HUES64 (cell line): ENCODE measurements around the gene CCDC71. TPM values are rescaled to one million over a fixed set of nuclear protein-coding genes. Genes with fewer than 3 reads are reported as not detected.

Experiments
- H3K27ac ChIP-seq: 2 replicates; pipeline ENCODE4 v1.7.0; 2013; ENCODE audit warnings: low read depth, low read length, inconsistent platforms
- H3K27me3 ChIP-seq: 2 replicates; pipeline ENCODE4 v1.6.1; 2013; ENCODE audit warnings: mild to moderate bottlenecking, low read length; ENCODE audit not compliant: insufficient read depth
- H3K36me3 ChIP-seq: 2 replicates; pipeline ENCODE4 v1.6.1; 2013; ENCODE audit warnings: mild to moderate bottlenecking, low read length; ENCODE audit not compliant: insufficient read depth
- H3K4me1 ChIP-seq: 2 replicates; pipeline ENCODE4 v1.6.1; 2013; ENCODE audit warnings: mild to moderate bottlenecking, low read length, moderate library complexity; ENCODE audit not compliant: insufficient read depth
- H3K4me3 ChIP-seq: 2 replicates; pipeline ENCODE4 v1.5.1; 2013; ENCODE audit warnings: mild to moderate bottlenecking, low read length, moderate library complexity
- H3K9ac ChIP-seq: 2 replicates; pipeline ENCODE4 v1.6.1; 2013; ENCODE audit warnings: mild to moderate bottlenecking, low read depth, low read length
- H3K9me3 ChIP-seq: 2 replicates; pipeline ENCODE4 v1.6.1; 2013; ENCODE audit warnings: low read depth, low read length; ENCODE audit not compliant: insufficient read depth
- WGBS: fragments of 150-250, 120-280 bp; methylation state at CpG from one replicate; pipeline ENCODE4 v1.1.7; 2013; ENCODE audit warnings: missing lambda C conversion rate; 5-methylcytosine and 5-hydroxymethylcytosine counted together
- polyA plus RNA-seq, 2 experiments: library from polyadenylated mRNA; stranded (reverse); fragments of 50-300 nt; gene quantifications; one replicate each; pipeline ENCODE4 v1.2.3, GENCODE V29; 2013

Gene CCDC71
- 27.0 TPM for polyA plus RNA-seq (2013, experiment 1 of 2)
- polyA plus RNA-seq (2013, experiment 2 of 2): 29.1 TPM

DNA sequence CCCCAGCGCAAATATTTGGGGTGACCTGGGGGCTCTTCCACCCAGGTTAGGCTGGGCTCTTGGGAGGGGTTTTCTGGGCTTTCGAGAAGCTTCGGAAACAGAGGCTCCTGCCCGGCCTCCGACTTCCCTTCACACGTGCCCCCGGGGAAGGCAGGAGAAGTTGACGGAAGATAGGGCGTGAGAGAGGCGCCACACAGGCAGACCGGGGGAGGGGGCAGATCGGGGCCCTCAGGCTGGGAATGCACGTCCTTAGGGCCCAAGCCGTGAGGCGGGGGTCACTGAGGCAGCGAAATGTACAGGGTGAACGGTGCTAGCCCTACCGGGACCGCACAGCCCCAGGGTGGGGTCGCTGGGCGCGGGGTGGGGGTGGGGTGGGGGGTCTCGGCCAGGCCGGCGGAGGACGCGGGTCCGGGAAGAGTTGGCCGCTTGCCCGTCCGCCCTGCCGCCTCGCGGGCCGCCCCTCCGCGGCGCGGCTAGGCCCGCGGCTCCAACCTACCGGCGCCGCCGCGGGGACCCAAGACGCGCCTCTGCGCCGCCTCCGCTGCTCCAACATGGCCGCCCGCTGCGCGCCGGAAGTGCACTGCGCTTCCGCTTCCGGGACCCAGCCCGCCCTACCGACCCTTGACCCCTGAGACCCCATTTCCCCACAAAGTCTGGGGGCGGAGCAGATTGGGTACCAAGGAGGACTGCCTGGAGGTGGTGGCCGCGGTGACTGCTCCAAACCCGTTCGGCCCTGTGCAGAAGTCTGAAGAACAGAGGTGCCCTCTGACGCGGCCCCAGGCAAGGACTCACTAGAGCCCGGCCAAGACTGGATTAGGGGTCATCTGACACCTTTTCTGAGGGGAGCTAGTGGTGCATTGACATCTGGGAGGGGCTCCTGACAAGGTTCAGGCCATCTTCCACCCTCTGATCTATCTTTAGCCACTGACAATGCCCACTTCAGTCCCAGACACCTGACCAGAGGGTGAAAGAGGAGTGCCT is at the start of gene CCDC71:
Gene CCDC71, minus strand, starts transcription at position 561 of the 981 bp plus-strand sequence. CDS start 2,123 bp downstream, outside the sequence.
- Histone ChIP-seq H3K27ac (peak within 1 kb of the TSS; percentile 76), H3K4me1 (peaks cover 7% of the 10 kb centered on the region), H3K36me3 (peaks cover 28% of the 10 kb centered on the region), H3K9me3 (0 out of 2 replicates have a peak, but pooled peaks cover 3% of the 10 kb centered on the region), H3K9ac (peak within 1 kb of the TSS; percentile 93), H3K27me3 (peaks cover 11% of the 10 kb centered on the region), H3K4me3 (peak within 1 kb of the TSS; percentile 99)
- 3% methylated on average over 69 of the region's 69 CpGs for WGBS

GRCh38 chr3:49213998-49214397 is 47.9 kb upstream of the CCDC71 start:
- Histone ChIP-seq H3K9me3 (peaks cover 19% of the 10 kb centered on the region), H3K36me3 (no peaks in the 10 kb centered on the region), H3K4me1 (no peaks in the 10 kb centered on the region), H3K27me3 (no peaks in the 10 kb centered on the region), H3K9ac (no peak overlapping the region), H3K27ac (no peak overlapping the region), H3K4me3 (no peak overlapping the region)
- 73% methylated on average over 2 of the region's 2 CpGs for WGBS

- WGBS: 93% methylated on average over 15 of the region's 15 CpGs
Measured at GRCh38 chr3:49213541-49213943, 47.4 kb upstream of the CCDC71 start.

GRCh38 chr3:49199900-49200281 is 33.8 kb upstream of the CCDC71 start:
- H3K9me3 ChIP-seq: no peaks in the 10 kb centered on the region
- 92% methylated on average over 15 of the region's 15 CpGs for WGBS
- no peak overlapping the region for H3K27ac ChIP-seq

More at GRCh38 chr3:49213541-49213943, 47.4 kb upstream of the CCDC71 start:
- H3K4me3 ChIP-seq: no peak overlapping the region
- H3K4me1 ChIP-seq: no peaks in the 10 kb centered on the region
- H3K9ac ChIP-seq: no peak overlapping the region
- no peaks in the 10 kb centered on the region for H3K27me3 ChIP-seq
- peaks cover 19% of the 10 kb centered on the region for H3K9me3 ChIP-seq
- H3K27ac ChIP-seq: no peak overlapping the region
- no peaks in the 10 kb centered on the region for H3K36me3 ChIP-seq

GRCh38 chr3:49199239-49199899 is 33.2 kb upstream of the CCDC71 start:
- no peak overlapping the region for H3K9ac ChIP-seq
- no peaks in the 10 kb centered on the region for H3K9me3 ChIP-seq
- H3K27me3 ChIP-seq: no peaks in the 10 kb centered on the region
- H3K27ac ChIP-seq: no peak overlapping the region
- no peaks in the 10 kb centered on the region for H3K4me1 ChIP-seq
- WGBS: 94% methylated on average over 53 of the region's 53 CpGs
- H3K36me3 ChIP-seq: no peaks in the 10 kb centered on the region
- H3K4me3 ChIP-seq: no peak overlapping the region

More at GRCh38 chr3:49199900-49200281, 33.8 kb upstream of the CCDC71 start:
- Histone ChIP-seq H3K9ac (no peak overlapping the region), H3K36me3 (no peaks in the 10 kb centered on the region), H3K4me3 (no peak overlapping the region), H3K4me1 (no peaks in the 10 kb centered on the region), H3K27me3 (no peaks in the 10 kb centered on the region)

GRCh38 chr3:49198611-49199230 is 32.6 kb upstream of the CCDC71 start:
- no peak overlapping the region for H3K27ac ChIP-seq
- no peaks in the 10 kb centered on the region for H3K9me3 ChIP-seq
- H3K9ac ChIP-seq: no peak overlapping the region
- whole genome bisulfite sequencing: 95% methylated on average over 24 of the region's 24 CpGs
- no peaks in the 10 kb centered on the region for H3K27me3 ChIP-seq
- H3K4me3 ChIP-seq: no peak overlapping the region
- no peaks in the 10 kb centered on the region for H3K4me1 ChIP-seq
- no peaks in the 10 kb centered on the region for H3K36me3 ChIP-seq

DNA sequence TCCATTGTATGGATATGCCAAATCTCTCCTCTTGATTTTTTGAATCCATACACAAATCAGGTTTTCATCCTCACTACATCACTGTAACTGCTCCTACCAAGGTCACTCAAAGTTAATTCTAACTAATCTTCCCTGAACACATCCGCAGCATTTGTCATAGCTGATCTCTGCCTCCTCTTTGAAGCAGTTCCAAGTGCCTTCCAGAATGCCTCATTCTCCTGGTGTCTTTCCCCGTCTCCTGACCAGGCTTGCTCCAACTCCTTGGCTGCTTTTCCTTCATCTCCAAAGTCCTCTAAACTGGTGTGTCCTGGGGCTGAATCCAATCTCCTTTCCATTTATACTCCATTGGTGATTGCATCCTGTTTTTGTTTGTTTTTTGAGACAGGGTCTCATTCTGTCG is 32.0 kb upstream of the CCDC71 start:
- Histone ChIP-seq H3K4me1 (no peaks in the 10 kb centered on the region), H3K4me3 (no peak overlapping the region), H3K36me3 (no peaks in the 10 kb centered on the region), H3K9ac (no peak overlapping the region), H3K27ac (no peak overlapping the region), H3K9me3 (no peaks in the 10 kb centered on the region), H3K27me3 (no peaks in the 10 kb centered on the region)
- WGBS: 87% methylated on average over 3 of the region's 3 CpGs

- 95% methylated on average over 1 of the region's 1 CpG for WGBS
- Histone ChIP-seq H3K4me3 (no peak overlapping the region), H3K4me1 (no peaks in the 10 kb centered on the region), H3K27ac (no peak overlapping the region), H3K27me3 (no peaks in the 10 kb centered on the region), H3K36me3 (no peaks in the 10 kb centered on the region), H3K9ac (no peak overlapping the region), H3K9me3 (no peaks in the 10 kb centered on the region)
Measured at GRCh38 chr3:49191741-49192140, 25.6 kb upstream of the CCDC71 start.

- whole genome bisulfite sequencing: 97% methylated on average over 1 of the region's 1 CpG
- Histone ChIP-seq H3K27ac (no peak overlapping the region), H3K36me3 (no peaks in the 10 kb centered on the region), H3K4me3 (no peak overlapping the region), H3K27me3 (no peaks in the 10 kb centered on the region; the same call in 1 of the 2 replicates), H3K9me3 (no peaks in the 10 kb centered on the region), H3K9ac (no peak overlapping the region), H3K4me1 (no peaks in the 10 kb centered on the region)
Measured at GRCh38 chr3:49183873-49184272, 17.7 kb upstream of the CCDC71 start.

DNA sequence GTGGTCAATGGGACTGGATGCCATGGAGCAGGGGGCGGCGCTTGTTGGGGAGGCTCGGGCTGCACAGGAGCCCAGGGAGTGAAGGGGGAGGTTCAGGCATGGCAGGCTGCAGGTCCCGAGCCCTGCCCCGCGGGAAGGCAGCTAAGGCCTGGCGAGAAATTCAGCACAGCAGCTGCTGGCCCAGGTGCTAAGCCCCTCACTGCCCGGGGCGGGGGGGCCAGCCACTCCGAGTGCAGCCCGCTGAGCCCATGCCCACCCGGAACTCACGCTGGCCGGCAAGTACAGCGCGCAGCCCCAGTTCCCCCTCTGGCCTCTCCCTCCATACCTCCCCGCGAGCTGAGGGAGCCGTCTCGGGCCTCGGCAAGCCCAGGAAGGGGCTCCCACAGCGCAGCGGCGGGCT is 16.6 kb upstream of the CCDC71 start:
- Histone ChIP-seq H3K36me3 (no peaks in the 10 kb centered on the region), H3K9ac (no peak overlapping the region), H3K4me1 (no peaks in the 10 kb centered on the region), H3K9me3 (no peaks in the 10 kb centered on the region), H3K27me3 (no peaks in the 10 kb centered on the region; the same call in 1 of the 2 replicates), H3K4me3 (no peak overlapping the region), H3K27ac (no peak overlapping the region)
- WGBS: 91% methylated on average over 24 of the region's 24 CpGs

- H3K36me3 ChIP-seq: no peaks in the 10 kb centered on the region
- H3K27me3 ChIP-seq: no peaks in the 10 kb centered on the region; the same call in 1 of the 2 replicates
- WGBS: 66% methylated on average over 5 of the region's 6 CpGs
- no peak overlapping the region for H3K27ac ChIP-seq
- H3K4me1 ChIP-seq: no peaks in the 10 kb centered on the region
- no peaks in the 10 kb centered on the region for H3K9me3 ChIP-seq
- H3K4me3 ChIP-seq: no peak overlapping the region
- H3K9ac ChIP-seq: no peak overlapping the region
Measured at GRCh38 chr3:49181351-49181750, 15.2 kb upstream of the CCDC71 start.
